Adrenal gland (tissue), 12 donors: Measurements from ENCODE around the gene LTC4S. TPM values are rescaled to one million over a fixed set of nuclear protein-coding genes. Genes with fewer than 3 reads are reported as not detected.
"Not testable (repeated sequence)": the region's sequence is repeated elsewhere in the genome, so short reads cannot be mapped to it uniquely, and the experiment has no call there.

Source experiments
- DNase-seq, 7 donors: peaks; one replicate each; pipeline ENCODE4 v3.0.0-alpha.2; 2019 to 2020
- H3K27ac ChIP-seq, 5 donors: fragments of 200-600 bp; sonication (generic) in 4 of 5; 1 replicate in 3 of 5; 2 replicates in 2 of 5; pipeline versions ENCODE4 v1.5.1 to v1.8.0; 2016 to 2020; ENCODE audit warnings: mild to moderate bottlenecking in 1 of 5
- H3K27me3 ChIP-seq: fragments of 200-600 bp; 2 replicates; pipeline ENCODE4 v1.8.0; 2021
- H3K36me3 ChIP-seq, 2 donors: fragments of 200-600 bp; replicated peaks in 1 of 2; 1 replicate in 1 of 2; 2 replicates in 1 of 2; pipeline versions ENCODE4 v1.5.1 to v1.8.0; 2018 to 2022
- H3K4me1 ChIP-seq, 2 donors: fragments of 200-600 bp; replicated peaks in 1 of 2; 1 replicate in 1 of 2; 2 replicates in 1 of 2; pipeline versions ENCODE4 v1.5.1 to v1.8.0; 2018 to 2021
- H3K4me3 ChIP-seq, 4 donors: fragments of 200-600 bp; sonication (generic) in 3 of 4; one replicate each; pipeline ENCODE4 v1.5.1; 2016 to 2018
- H3K9me3 ChIP-seq, 3 donors: fragments of 200-600 bp; sonication (generic) in 1 of 3; replicated peaks in 1 of 3; 1 replicate in 2 of 3; 2 replicates in 1 of 3; pipeline versions ENCODE4 v1.5.1 to v1.8.0; 2016 to 2021
- POLR2A ChIP-seq, 2 donors: fragments of 450-650 bp; IDR thresholded peaks; one replicate each; pipeline ENCODE4 v1.6.1; 2017; ENCODE audit warnings: antibody characterized with exemption in 2 of 2, mild to moderate bottlenecking in 2 of 2, moderate library complexity in 1 of 2
- WGBS, 4 donors: extraction: QIAGEN DNeasy Blood & Tissue Kit in 2 of 4; methylation state at CpG; one replicate each; pipeline versions ENCODE4 v1.1.5 to v1.1.7; 2013 to 2017; 5-methylcytosine and 5-hydroxymethylcytosine counted together
- intact Hi-C, 2 donors: fragments of 100-400 bp; cut with DNase I; formaldehyde crosslinking; loops; one replicate each; pipeline versions ENCODE4 v1.14.1 to v1.15.0; 2022 to 2023
- polyA plus RNA-seq, 3 donors: library from polyadenylated mRNA; stranded (reverse); fragments of 200-250 nt in 2 of 3; fragments of 350-450 nt in 1 of 3; fragmentation: Illumina TruSeq in 1 of 3; extraction: RNeasy Lipid Tissue Mini Kit (QIAGEN cat#74804) in 1 of 3; gene quantifications; one replicate each; pipeline ENCODE4 v1.2.3, GENCODE V29; 2013 to 2014
- total RNA-seq, 9 donors: library from RNA; depleted of rRNA in 4 of 9; stranded (reverse); fragments of >200 nt in 4 of 9; fragments of 120-200 nt in 1 of 9; fragmentation: NEBNext Ultra II Directional in 1 of 9; extraction: Animal tissue kit (Norgen Biotek cat#: 25700) in 1 of 9; gene quantifications; one replicate each; pipeline versions ENCODE4 v1.1.0 to v1.2.4, GENCODE V29; 2013 to 2023
- TF ChIP-seq, protein P1 (sequence below), 6 experiments: fragments of 450-650 bp in 4 of 6; fragments of 200-600 bp in 2 of 6; sonication (generic) in 1 of 6; IDR thresholded peaks; 1 replicate in 5 of 6; 2 replicates in 1 of 6; pipeline versions ENCODE4 v1.5.1 to v1.8.0; 2016 to 2021; ENCODE audit warnings: antibody characterized with exemption in 6 of 6, mild to moderate bottlenecking in 2 of 6, moderate library complexity in 1 of 6
- donor health status: healthy with polysubstance abuse.
- donor health status: Bipolar disorder and iron deficiency.
- donor health status: DM: yes; HTN: yes; CAD: no.
- donor health status: DM: no; HTN: no; CAD: no.
- donor health status: DM: no; HTN: no; CAD: no.
- donor health status: DM: yes; HTN: yes; CAD: no.

The LTC4S gene
- total and polyA plus RNA-seq, 12 donors, result 4.8 to 205 (median 24.1) TPM; not detected in 1

GRCh38 chr5:179832039-179832745 lies 38.4 kb downstream of the LTC4S start:
- WGBS, 4 donors, result 88 to 93% (median 90%) methylated on average over 16 to 20 of the region's 20 CpGs
- H3K4me3 ChIP-seq, result no peak overlapping the region
- intact Hi-C loops, result no loop called here
- peak in 1 of 7 donors; percentile 23 for DNase-seq
- H3K27me3 ChIP-seq, result no peaks in the 10 kb centered on the region
- peaks cover 0 to 96% of the 10 kb centered on the region in 2 donors for H3K36me3 ChIP-seq
- peak overlapping the region in 2 of 5 donors; percentile 34 for H3K27ac ChIP-seq
- H3K9me3 ChIP-seq, result no peaks in the 10 kb centered on the region
- TF ChIP-seq, protein P1, sequence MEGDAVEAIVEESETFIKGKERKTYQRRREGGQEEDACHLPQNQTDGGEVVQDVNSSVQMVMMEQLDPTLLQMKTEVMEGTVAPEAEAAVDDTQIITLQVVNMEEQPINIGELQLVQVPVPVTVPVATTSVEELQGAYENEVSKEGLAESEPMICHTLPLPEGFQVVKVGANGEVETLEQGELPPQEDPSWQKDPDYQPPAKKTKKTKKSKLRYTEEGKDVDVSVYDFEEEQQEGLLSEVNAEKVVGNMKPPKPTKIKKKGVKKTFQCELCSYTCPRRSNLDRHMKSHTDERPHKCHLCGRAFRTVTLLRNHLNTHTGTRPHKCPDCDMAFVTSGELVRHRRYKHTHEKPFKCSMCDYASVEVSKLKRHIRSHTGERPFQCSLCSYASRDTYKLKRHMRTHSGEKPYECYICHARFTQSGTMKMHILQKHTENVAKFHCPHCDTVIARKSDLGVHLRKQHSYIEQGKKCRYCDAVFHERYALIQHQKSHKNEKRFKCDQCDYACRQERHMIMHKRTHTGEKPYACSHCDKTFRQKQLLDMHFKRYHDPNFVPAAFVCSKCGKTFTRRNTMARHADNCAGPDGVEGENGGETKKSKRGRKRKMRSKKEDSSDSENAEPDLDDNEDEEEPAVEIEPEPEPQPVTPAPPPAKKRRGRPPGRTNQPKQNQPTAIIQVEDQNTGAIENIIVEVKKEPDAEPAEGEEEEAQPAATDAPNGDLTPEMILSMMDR (IDR thresholded peaks at IDR 0.05), result no peak
- TF ChIP-seq POLR2A (IDR thresholded peaks at IDR 0.05), result no peak
- peaks cover 7 to 32% of the 10 kb centered on the region in 2 donors for H3K4me1 ChIP-seq

DNA sequence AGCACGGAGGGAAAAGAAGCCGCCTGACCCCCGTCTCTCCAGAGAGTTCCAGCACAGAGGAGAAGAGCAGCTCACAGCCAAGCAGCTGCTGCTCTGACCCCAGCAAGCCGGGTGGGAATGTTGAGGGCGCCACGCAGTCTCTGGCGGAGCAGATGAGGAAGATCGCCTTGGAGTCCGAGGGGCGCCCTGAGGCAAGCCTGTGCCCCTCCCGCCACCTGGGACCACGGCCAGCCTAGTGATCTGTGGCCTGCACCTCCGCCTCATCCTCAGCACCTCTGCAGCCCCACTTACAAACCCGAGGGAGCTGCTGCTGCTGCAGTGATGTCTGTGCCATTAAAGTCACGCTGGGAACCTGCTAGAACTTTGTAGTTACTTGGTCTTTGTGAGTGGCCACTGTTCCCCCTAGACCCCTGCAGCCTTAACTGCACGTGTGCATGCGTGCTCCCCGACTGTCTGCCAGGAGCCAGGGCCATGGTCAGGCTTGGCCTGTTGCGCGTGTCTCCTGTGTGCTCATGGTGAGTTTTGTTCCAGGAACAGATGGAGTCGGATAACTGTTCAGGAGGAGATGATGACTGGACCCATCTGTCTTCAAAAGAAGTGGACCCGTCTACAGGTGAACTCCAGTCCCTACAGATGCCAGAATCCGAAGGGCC lies 39.4 kb downstream of the LTC4S start:
- DNase-seq, result peak in 2 of 7 donors; percentile 35 to 57
- Histone ChIP-seq H3K4me3 (no peak overlapping the region), H3K9me3 (no peaks in the 10 kb centered on the region), H3K27ac (peak overlapping the region in 1 of 5 donors; percentile 63), H3K27me3 (no peaks in the 10 kb centered on the region), H3K36me3 (peaks cover 0 to 96% of the 10 kb centered on the region in 2 donors), H3K4me1 (peaks cover 6 to 31% of the 10 kb centered on the region in 2 donors)
- TF ChIP-seq, protein P1 (IDR thresholded peaks at IDR 0.05), result no peak
- TF ChIP-seq POLR2A (IDR thresholded peaks at IDR 0.05), result no peak
- WGBS, 4 donors, result 76 to 86% (median 82%) methylated on average over 10 to 23 of the region's 23 CpGs
- intact Hi-C loops, result no loop called here

DNA sequence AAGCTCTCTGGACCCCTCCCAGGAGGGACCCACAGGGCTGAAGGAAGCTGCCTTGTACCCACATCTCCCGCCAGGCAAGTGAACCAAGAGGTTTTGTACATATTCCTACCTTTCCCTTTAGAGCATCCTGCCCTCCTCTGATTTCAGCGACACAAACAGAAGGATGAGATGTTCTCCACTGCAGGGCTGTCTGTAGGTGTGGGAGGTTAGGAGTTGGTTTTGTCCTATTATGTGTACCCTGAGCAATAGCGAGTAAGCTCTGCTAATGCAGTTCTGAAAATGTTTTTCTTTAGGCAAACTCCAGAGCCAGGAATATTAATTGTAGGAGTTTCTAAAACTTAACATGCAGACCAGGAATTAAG lies 39.9 kb downstream of the LTC4S start:
- intact Hi-C loops, result no loop called here
- DNase-seq, result no peak
- Histone ChIP-seq H3K27me3 (no peaks in the 10 kb centered on the region), H3K9me3 (no peaks in the 10 kb centered on the region), H3K27ac (peak overlapping the region in 2 of 5 donors; percentile 32 to 63), H3K4me3 (no peak overlapping the region), H3K4me1 (peaks cover 11 to 36% of the 10 kb centered on the region in 2 donors), H3K36me3 (peaks cover 0 to 95% of the 10 kb centered on the region in 2 donors)
- WGBS, 4 donors, result 91 to 98% (median 95%) methylated on average over 3 of the region's 3 CpGs
- TF ChIP-seq POLR2A (IDR thresholded peaks at IDR 0.05), result no peak
- TF ChIP-seq, protein P1 (IDR thresholded peaks at IDR 0.05), result no peak

- Histone ChIP-seq H3K27me3 (no peaks in the 10 kb centered on the region), H3K4me1 (peaks cover 12 to 39% of the 10 kb centered on the region in 2 donors), H3K27ac (peak overlapping the region in 1 of 5 donors; percentile 63), H3K36me3 (peaks cover 0 to 90% of the 10 kb centered on the region in 2 donors), H3K4me3 (no peak overlapping the region), H3K9me3 (no peaks in the 10 kb centered on the region)
- TF ChIP-seq POLR2A (IDR thresholded peaks at IDR 0.05), result no peak
- TF ChIP-seq, protein P1 (IDR thresholded peaks at IDR 0.05), result no peak
- intact Hi-C loops, result no loop called here
- DNase-seq, result peak in 1 of 7 donors; percentile 34
- WGBS, 4 donors, result 76 to 87% (median 78%) methylated on average over 7 to 8 of the region's 8 CpGs
These were observed 40.3 kb downstream of the LTC4S start for GRCh38 chr5:179834120-179834519.

DNA sequence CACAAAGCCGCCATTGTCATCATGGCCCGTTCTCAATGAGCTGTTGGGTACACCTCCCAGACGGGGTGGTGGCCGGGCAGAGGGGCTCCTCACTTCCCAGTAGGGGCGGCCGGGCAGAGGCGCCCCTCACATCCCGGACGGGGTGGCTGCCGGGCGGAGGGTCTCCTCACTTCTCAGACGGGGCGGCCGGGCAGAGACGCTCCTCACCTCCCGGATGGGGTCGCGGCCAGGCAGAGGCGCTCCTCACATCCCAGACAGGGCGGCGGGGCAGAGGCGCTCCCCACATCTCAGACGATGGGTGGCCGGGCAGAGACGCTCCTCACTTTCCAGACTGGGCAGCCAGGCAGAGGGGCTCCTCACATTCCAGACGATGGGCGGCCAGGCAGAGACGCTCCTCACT lies 41.1 kb downstream of the LTC4S start:
- Histone ChIP-seq H3K36me3 (peaks cover 0 to 83% of the 10 kb centered on the region in 2 donors), H3K4me1 (peaks cover 12 to 46% of the 10 kb centered on the region in 2 donors)

More for the DNA sequence above, 41.1 kb downstream of the LTC4S start:
- H3K27me3 ChIP-seq, intact Hi-C loops, H3K27ac ChIP-seq, H3K4me3 ChIP-seq, H3K9me3 ChIP-seq: not testable (repeated sequence)
- whole genome bisulfite sequencing, 4 donors, result 89 to 100% (median 92%) methylated on average over 1 to 22 of the region's 28 CpGs; no CpG with 5 or more reads in 1 of the 4 donors
- peak in 1 of 7 donors; percentile 11 for DNase-seq
